ENCODE data around the gene LCN2.

- TF ChIP-seq, protein P1, sequence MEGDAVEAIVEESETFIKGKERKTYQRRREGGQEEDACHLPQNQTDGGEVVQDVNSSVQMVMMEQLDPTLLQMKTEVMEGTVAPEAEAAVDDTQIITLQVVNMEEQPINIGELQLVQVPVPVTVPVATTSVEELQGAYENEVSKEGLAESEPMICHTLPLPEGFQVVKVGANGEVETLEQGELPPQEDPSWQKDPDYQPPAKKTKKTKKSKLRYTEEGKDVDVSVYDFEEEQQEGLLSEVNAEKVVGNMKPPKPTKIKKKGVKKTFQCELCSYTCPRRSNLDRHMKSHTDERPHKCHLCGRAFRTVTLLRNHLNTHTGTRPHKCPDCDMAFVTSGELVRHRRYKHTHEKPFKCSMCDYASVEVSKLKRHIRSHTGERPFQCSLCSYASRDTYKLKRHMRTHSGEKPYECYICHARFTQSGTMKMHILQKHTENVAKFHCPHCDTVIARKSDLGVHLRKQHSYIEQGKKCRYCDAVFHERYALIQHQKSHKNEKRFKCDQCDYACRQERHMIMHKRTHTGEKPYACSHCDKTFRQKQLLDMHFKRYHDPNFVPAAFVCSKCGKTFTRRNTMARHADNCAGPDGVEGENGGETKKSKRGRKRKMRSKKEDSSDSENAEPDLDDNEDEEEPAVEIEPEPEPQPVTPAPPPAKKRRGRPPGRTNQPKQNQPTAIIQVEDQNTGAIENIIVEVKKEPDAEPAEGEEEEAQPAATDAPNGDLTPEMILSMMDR (IDR thresholded peaks at IDR 0.05) = no peak
- TF ChIP-seq POLR2A (IDR thresholded peaks at IDR 0.05) = no peak
- no peak for TF ChIP-seq POLR2AphosphoS5 (IDR thresholded peaks at IDR 0.05)
Measured at GRCh38 chr9:128190013-128190412, 40.8 kb downstream of the LCN2 start.
